Duodenal mucosa (tissue), 2 donors: ENCODE results near the gene MICOS13.
"Not testable (repeated sequence)": the region's sequence is repeated elsewhere in the genome, so short reads cannot be mapped to it uniquely, and the experiment has no call there.

ENCODE experiments used
- H3K27ac ChIP-seq: one replicate; pipeline ENCODE4 v1.7.0; 2013; ENCODE audit warnings: low read depth, low read length
- H3K27me3 ChIP-seq, 2 donors: one replicate each; pipeline ENCODE4 v1.7.0; 2013; ENCODE audit warnings: low read length in 2 of 2, control low read depth in 1 of 2; ENCODE audit not compliant: insufficient read depth in 2 of 2, control insufficient read depth in 1 of 2
- H3K36me3 ChIP-seq, 2 donors: one replicate each; pipeline ENCODE4 v1.7.0; 2013; ENCODE audit warnings: low read length in 2 of 2, control low read depth in 1 of 2; ENCODE audit not compliant: insufficient read depth in 2 of 2, control insufficient read depth in 1 of 2
- H3K4me1 ChIP-seq, 2 donors: one replicate each; pipeline ENCODE4 v1.7.0; 2013; ENCODE audit warnings: low read length in 2 of 2, control low read depth in 1 of 2; ENCODE audit not compliant: insufficient read depth in 2 of 2, control insufficient read depth in 1 of 2
- H3K4me3 ChIP-seq, 2 donors: one replicate each; pipeline ENCODE4 v1.7.0; 2013; ENCODE audit warnings: low read length in 2 of 2, low read depth in 1 of 2
- H3K9ac ChIP-seq, 2 donors: one replicate each; pipeline ENCODE4 v1.7.0; 2013; ENCODE audit warnings: low read length in 2 of 2, low read depth in 1 of 2
- H3K9me3 ChIP-seq, 2 donors: one replicate each; pipeline ENCODE4 v1.7.0; 2013; ENCODE audit warnings: low read length in 2 of 2, control low read depth in 1 of 2; ENCODE audit not compliant: control insufficient read depth in 1 of 2

The MICOS13 gene

GRCh38 chr19:5713228-5713627, 32.9 kb upstream of the MICOS13 start:
- Histone ChIP-seq H3K9ac (no peak overlapping the region), H3K4me3 (no peak overlapping the region), H3K27ac (no peak overlapping the region), H3K4me1 (peaks cover 5 to 6% of the 10 kb centered on the region in 2 donors), H3K36me3 (peaks cover 13 to 43% of the 10 kb centered on the region in 2 donors), H3K27me3 (no peaks in the 10 kb centered on the region), H3K9me3 (no peaks in the 10 kb centered on the region)

- Histone ChIP-seq H3K4me1 (no peaks in the 10 kb centered on the region), H3K9ac (no peak overlapping the region), H3K4me3 (no peak overlapping the region), H3K36me3 (peaks cover 24 to 58% of the 10 kb centered on the region in 2 donors), H3K9me3 (no peaks in the 10 kb centered on the region), H3K27me3 (no peaks in the 10 kb centered on the region), H3K27ac (no peak overlapping the region)
Observed at GRCh38 chr19:5711713-5712161, 31.4 kb upstream of the MICOS13 start.

GRCh38 chr19:5711025-5711424, 30.7 kb upstream of the MICOS13 start:
- Histone ChIP-seq H3K27ac (no peak overlapping the region), H3K4me3 (no peak overlapping the region), H3K36me3 (peaks cover 24 to 62% of the 10 kb centered on the region in 2 donors), H3K4me1 (no peaks in the 10 kb centered on the region), H3K27me3 (no peaks in the 10 kb centered on the region), H3K9me3 (no peaks in the 10 kb centered on the region), H3K9ac (no peak overlapping the region)

GRCh38 chr19:5707576-5708575, 27.6 kb upstream of the MICOS13 start:
- no peaks in the 10 kb centered on the region for H3K27me3 ChIP-seq
- H3K27ac ChIP-seq, result no peak overlapping the region
- H3K36me3 ChIP-seq, result peaks cover 29 to 76% of the 10 kb centered on the region in 2 donors
- no peaks in the 10 kb centered on the region for H3K9me3 ChIP-seq
- H3K4me3 ChIP-seq, result no peak overlapping the region
- H3K9ac ChIP-seq, result no peak overlapping the region
- no peaks in the 10 kb centered on the region for H3K4me1 ChIP-seq

GRCh38 chr19:5706876-5707573, 26.7 kb upstream of the MICOS13 start:
- H3K9me3 ChIP-seq, result no peaks in the 10 kb centered on the region
- H3K4me3 ChIP-seq, result no peak overlapping the region
- H3K9ac ChIP-seq, result no peak overlapping the region
- no peaks in the 10 kb centered on the region for H3K4me1 ChIP-seq
- peaks cover 27 to 67% of the 10 kb centered on the region in 2 donors for H3K36me3 ChIP-seq
- no peaks in the 10 kb centered on the region for H3K27me3 ChIP-seq
- H3K27ac ChIP-seq, result no peak overlapping the region

GRCh38 chr19:5705552-5705951, 25.2 kb upstream of the MICOS13 start:
- Histone ChIP-seq H3K27ac (no peak overlapping the region), H3K4me1 (no peaks in the 10 kb centered on the region), H3K4me3 (no peak overlapping the region), H3K36me3 (peaks cover 18 to 57% of the 10 kb centered on the region in 2 donors), H3K27me3 (no peaks in the 10 kb centered on the region), H3K9me3 (no peaks in the 10 kb centered on the region), H3K9ac (no peak overlapping the region)

- no peaks in the 10 kb centered on the region for H3K9me3 ChIP-seq
- no peaks in the 10 kb centered on the region for H3K4me1 ChIP-seq
- peaks cover 18 to 56% of the 10 kb centered on the region in 2 donors for H3K36me3 ChIP-seq
- H3K27ac ChIP-seq, result no peak overlapping the region
- H3K9ac ChIP-seq, result no peak overlapping the region
- no peak overlapping the region for H3K4me3 ChIP-seq
- no peaks in the 10 kb centered on the region for H3K27me3 ChIP-seq
Observed at GRCh38 chr19:5703819-5704818, 23.8 kb upstream of the MICOS13 start.

DNA sequence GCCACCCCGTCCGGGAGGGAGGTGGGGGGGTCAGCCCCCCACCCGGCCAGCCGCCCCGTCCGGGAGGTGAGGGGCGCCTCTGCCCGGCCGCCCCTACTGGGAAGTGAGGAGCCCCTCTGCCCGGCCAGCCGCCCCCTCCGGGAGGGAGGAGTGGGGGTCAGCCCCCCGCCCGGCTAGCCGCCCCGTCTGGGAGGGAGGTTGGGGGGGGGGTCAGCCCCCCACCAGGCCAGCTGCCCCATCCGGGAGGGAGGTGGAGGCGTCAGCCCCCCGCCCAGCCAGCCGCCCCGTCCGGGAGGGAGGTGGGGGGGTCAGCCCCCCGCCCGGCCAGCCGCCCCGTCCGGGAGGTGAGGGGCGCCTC, 21.7 kb upstream of the MICOS13 start:
- H3K9me3 ChIP-seq, H3K4me3 ChIP-seq, H3K27ac ChIP-seq, H3K4me1 ChIP-seq, H3K9ac ChIP-seq, H3K27me3 ChIP-seq: not testable (repeated sequence)
- peaks cover 13 to 58% of the 10 kb centered on the region in 2 donors for H3K36me3 ChIP-seq

GRCh38 chr19:5700455-5701092, 20.3 kb upstream of the MICOS13 start:
- Histone ChIP-seq H3K27me3 (no peaks in the 10 kb centered on the region), H3K4me3 (no peak overlapping the region), H3K36me3 (peaks cover 16 to 61% of the 10 kb centered on the region in 2 donors), H3K27ac (no peak overlapping the region), H3K9ac (no peak overlapping the region), H3K4me1 (no peaks in the 10 kb centered on the region), H3K9me3 (no peaks in the 10 kb centered on the region)
